GM12878 (cell line): ENCODE measurements around the gene TDRD15. TPM values are rescaled to one million over a fixed set of nuclear protein-coding genes. Genes with fewer than 3 reads are reported as not detected.

Source experiments
- ATAC-seq: fragments of 200-7000 bp; cut with Tn5 transposase; 3 replicates; pipeline ENCODE4 v1.9.1; 2020; ENCODE audit warnings: mild to moderate bottlenecking, moderate library complexity
- BruUV-seq: library from RNA; stranded (reverse); fragments of 400-500 nt; replicated peaks from 2 replicates; lab custom pipeline; 2021; lab: Mats Ljungman, UMichigan
- CTCF ChIA-PET: fragments of 300-600 bp; sonication (Branson Sonifier 250); formaldehyde crosslinking; extraction: SDS; loops from one replicate; lab custom pipeline; 2021; ENCODE audit warnings: inconsistent platforms; lab: Yijun Ruan, JAX
- POLR2A ChIA-PET: fragments of 350-600 bp; formaldehyde crosslinking; extraction: SDS; loops from one replicate; lab custom pipeline; 2021; ENCODE audit warnings: inconsistent platforms; lab: Charles Lee
- RAD21 ChIA-PET: fragments of 300-600 bp; sonication (Branson Sonifier 250); formaldehyde crosslinking; loops from one replicate; lab custom pipeline; 2023; ENCODE audit warnings: antibody characterized with exemption; ENCODE audit not compliant: unreplicated experiment; lab: Charles Lee
- SMC1A ChIA-PET: fragments of 300-600 bp; sonication (Branson Sonifier 250); formaldehyde crosslinking; loops from one replicate; lab custom pipeline; 2023; ENCODE audit not compliant: unreplicated experiment, uncharacterized antibody; lab: Charles Lee
- DNase-seq: peaks from one replicate; pipeline ENCODE4 v3.0.0-alpha.2; 2011; ENCODE audit warnings: low read depth, low spot score
- FAIRE-seq: peaks from 3 replicates; lab custom pipeline; 2011; peaks lifted over from hg19 to GRCh38; lab: Jason Lieb, UNC
- H2AFZ ChIP-seq: 2 replicates; pipeline ENCODE4 v1.6.0; 2011; ENCODE audit warnings: low read depth, low read length, control low read depth; ENCODE audit not compliant: control insufficient read depth
- H3K27ac ChIP-seq: 2 replicates; pipeline ENCODE4 v1.5.1; 2011; ENCODE audit warnings: control low read depth; ENCODE audit not compliant: control insufficient read depth, insufficient read depth
- H3K27me3 ChIP-seq, 2 experiments: replicated peaks in 1 of 2; 2 replicates each; pipeline versions ENCODE4 v1.6.0 to v1.6.1; 2011; ENCODE audit warnings: low read length in 1 of 2; ENCODE audit not compliant: control insufficient read depth in 2 of 2, insufficient read depth in 2 of 2
- H3K36me3 ChIP-seq, 2 experiments: 2 replicates each; pipeline ENCODE4 v1.5.1; 2011; ENCODE audit warnings: low read length in 1 of 2; ENCODE audit not compliant: control insufficient read depth in 2 of 2, insufficient read depth in 2 of 2
- H3K4me1 ChIP-seq: 2 replicates; pipeline ENCODE4 v1.6.1; 2011; ENCODE audit warnings: mild to moderate bottlenecking, low read length, moderate library complexity, mixed read lengths; ENCODE audit not compliant: control insufficient read depth, insufficient read depth
- H3K4me2 ChIP-seq: 2 replicates; pipeline ENCODE4 v1.6.0; 2011; ENCODE audit warnings: control low read depth; ENCODE audit not compliant: control insufficient read depth, insufficient read depth
- H3K4me3 ChIP-seq: fragments of 200-600 bp; sonication (generic); 2 replicates; pipeline ENCODE4 v1.5.1; 2016
- H3K79me2 ChIP-seq: 2 replicates; pipeline ENCODE4 v1.6.0; 2011; ENCODE audit warnings: low read length; ENCODE audit not compliant: control insufficient read depth, insufficient read depth
- H3K9ac ChIP-seq: 2 replicates; pipeline ENCODE4 v1.8.0; 2011; ENCODE audit warnings: low read length, control low read depth, mixed read lengths; ENCODE audit not compliant: control insufficient read depth, insufficient read depth
- H3K9me3 ChIP-seq: replicated peaks from 3 replicates; pipeline ENCODE4 v1.5.1; 2011; ENCODE audit warnings: mild to moderate bottlenecking, low read length; ENCODE audit not compliant: control insufficient read depth, insufficient read depth
- H4K20me1 ChIP-seq: 2 replicates; pipeline ENCODE4 v1.6.0; 2011; ENCODE audit not compliant: control insufficient read depth, insufficient read depth
- ATF2 ChIP-seq: IDR thresholded peaks from 2 replicates; pipeline ENCODE4 v1.6.1; 2012; ENCODE audit warnings: low read length, inconsistent platforms
- BRCA1 ChIP-seq: IDR thresholded peaks from 2 replicates; pipeline ENCODE4 v1.6.1; 2011; ENCODE audit warnings: low read depth, low read length, improper control_type of control experiment
- CHD2 ChIP-seq: IDR thresholded peaks from 2 replicates; pipeline ENCODE4 v1.6.1; 2011; ENCODE audit warnings: low read depth, low read length, improper control_type of control experiment, borderline replicate concordance
- CUX1 ChIP-seq: IDR thresholded peaks from 2 replicates; pipeline ENCODE4 v1.6.1; 2012; ENCODE audit warnings: improper control_type of control experiment, low read depth, low read length; ENCODE audit not compliant: insufficient replicate concordance
- JUND ChIP-seq: IDR thresholded peaks from 2 replicates; pipeline ENCODE4 v1.6.1; 2012; ENCODE audit warnings: low read depth, mild to moderate bottlenecking, low read length, improper control_type of control experiment, moderate library complexity
- SP1 ChIP-seq: IDR thresholded peaks from one replicate; pipeline ENCODE4 v1.6.1; 2011; ENCODE audit warnings: low read depth, low read length
- USF1 ChIP-seq: IDR thresholded peaks from 2 replicates; pipeline ENCODE4 v1.6.1; 2011; ENCODE audit warnings: borderline replicate concordance, low read depth, mild to moderate bottlenecking, moderate library complexity, mixed read lengths, low read length; ENCODE audit not compliant: insufficient read depth; ENCODE audit errors: extremely low read length
- WGBS: methylation state at CpG from one replicate; pipeline ENCODE4 v1.1.6; 2016; ENCODE audit warnings: low lambda C conversion rate; ENCODE audit not compliant: insufficient replicate concordance, insufficient coverage; ENCODE audit errors: missing lambda C conversion rate; 5-methylcytosine and 5-hydroxymethylcytosine counted together
- in situ Hi-C: fragments of 300-500 bp; cut with MboI; formaldehyde crosslinking; loops from 9 replicates; pipeline ENCODE4 v1.14.3; 2018; ENCODE audit warnings: mixed read lengths
- intact Hi-C: fragments of 100-400 bp; cut with micrococcal nuclease; formaldehyde crosslinking; loops from one replicate; pipeline ENCODE4 v1.14.2; 2022; ENCODE audit not compliant: unreplicated experiment
- polyA plus RNA-seq, 11 experiments: library from polyadenylated mRNA; depleted of rRNA in 4 of 11; unstranded in 6 of 11; stranded (reverse) in 5 of 11; fragments of >200 nt; fragmentation: Nextera tagmentation in 4 of 11; fragmentation: Illumina TruSeq in 1 of 11; extraction: Ambion mirVana in 4 of 11; extraction: Trizol in 1 of 11; gene quantifications; 1 replicate in 1 of 11; 2 replicates in 10 of 11; pipeline versions ENCODE4 v1.2.1 to v1.2.3, GENCODE V29; 2011 to 2016; ENCODE audit warnings: inconsistent platforms in 2 of 11, missing spikeins in 2 of 11, low read depth in 1 of 11
- total RNA-seq, 4 experiments: library from RNA; depleted of rRNA in 3 of 4; stranded (reverse); fragments of >200 nt in 3 of 4; fragmentation: Illumina TruSeq in 1 of 4; extraction: Trizol in 1 of 4; gene quantifications; 2 replicates each; pipeline versions ENCODE4 v1.2.1 to v1.2.3, GENCODE V29; 2013 to 2021
- TF ChIP-seq, protein P1 (sequence below): fragments of 450-650 bp; IDR thresholded peaks from 2 replicates; pipeline ENCODE4 v1.6.1; 2014; ENCODE audit warnings: mild to moderate bottlenecking
- TF ChIP-seq, protein P2 (sequence below): fragments of 450-650 bp; IDR thresholded peaks from 2 replicates; pipeline ENCODE4 v1.6.1; 2017; ENCODE audit warnings: low read depth, mild to moderate bottlenecking, moderate library complexity

TDRD15 gene
- total and polyA plus RNA-seq, 10 of the 15 experiments (the other 5 are each of a cell fraction or from before 2014, with no cell fraction given) = not detected

GRCh38 chr2:21162615-21162878, 38.8 kb downstream of the TDRD15 start (continued):
- TF ChIP-seq USF1 (no peak), ATF2 (no peak), SP1 (no peak), CUX1 (no peak)

DNA sequence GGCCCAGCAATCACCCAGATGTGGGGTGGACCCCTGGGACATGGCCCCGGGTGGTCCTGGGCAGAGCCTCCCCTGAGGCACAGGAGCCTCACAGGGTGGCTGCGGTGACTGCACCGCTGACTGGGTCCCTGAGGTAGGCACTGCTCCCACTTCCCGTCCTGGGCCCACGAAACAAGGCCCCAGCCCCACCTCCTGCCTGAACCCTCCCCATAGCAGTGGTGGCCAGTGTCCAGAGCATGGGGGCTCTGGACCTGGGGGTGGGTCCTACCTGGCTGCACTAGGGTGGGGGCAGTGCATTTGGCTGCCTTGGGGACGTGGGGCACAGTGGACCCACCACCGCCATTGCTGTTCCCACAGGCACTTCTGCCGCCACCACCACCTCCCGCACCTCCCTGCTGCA, 39.4 kb downstream of the TDRD15 start:
- Histone ChIP-seq H3K36me3 (no peaks in the 10 kb centered on the region), H3K27me3 (no peaks in the 10 kb centered on the region), H3K27ac (no peak overlapping the region), H3K4me3 (no peak overlapping the region), H4K20me1 (no peaks in the 10 kb centered on the region), H3K4me2 (no peak overlapping the region), H3K4me1 (no peaks in the 10 kb centered on the region), H3K9me3 (no peaks in the 10 kb centered on the region), H2AFZ (no peak overlapping the region), H3K9ac (no peak overlapping the region), H3K79me2 (no peaks in the 10 kb centered on the region)
- ChIA-PET SMC1A (no interaction called here), RAD21 (no interaction called here), CTCF (no interaction called here), POLR2A (no interaction called here)
- DNase-seq = no peak
- intact Hi-C loops = no loop called here
- FAIRE-seq = no peak
- no peak for ATAC-seq
- WGBS = 78% methylated on average over 5 of the region's 9 CpGs
- in situ Hi-C loops = no loop called here
- no TSS peak for BruUV-seq
- TF ChIP-seq, protein P1, sequence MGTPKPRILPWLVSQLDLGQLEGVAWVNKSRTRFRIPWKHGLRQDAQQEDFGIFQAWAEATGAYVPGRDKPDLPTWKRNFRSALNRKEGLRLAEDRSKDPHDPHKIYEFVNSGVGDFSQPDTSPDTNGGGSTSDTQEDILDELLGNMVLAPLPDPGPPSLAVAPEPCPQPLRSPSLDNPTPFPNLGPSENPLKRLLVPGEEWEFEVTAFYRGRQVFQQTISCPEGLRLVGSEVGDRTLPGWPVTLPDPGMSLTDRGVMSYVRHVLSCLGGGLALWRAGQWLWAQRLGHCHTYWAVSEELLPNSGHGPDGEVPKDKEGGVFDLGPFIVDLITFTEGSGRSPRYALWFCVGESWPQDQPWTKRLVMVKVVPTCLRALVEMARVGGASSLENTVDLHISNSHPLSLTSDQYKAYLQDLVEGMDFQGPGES = no peak
- TF ChIP-seq CHD2 = no peak
- TF ChIP-seq BRCA1 = no peak
- TF ChIP-seq, protein P2, sequence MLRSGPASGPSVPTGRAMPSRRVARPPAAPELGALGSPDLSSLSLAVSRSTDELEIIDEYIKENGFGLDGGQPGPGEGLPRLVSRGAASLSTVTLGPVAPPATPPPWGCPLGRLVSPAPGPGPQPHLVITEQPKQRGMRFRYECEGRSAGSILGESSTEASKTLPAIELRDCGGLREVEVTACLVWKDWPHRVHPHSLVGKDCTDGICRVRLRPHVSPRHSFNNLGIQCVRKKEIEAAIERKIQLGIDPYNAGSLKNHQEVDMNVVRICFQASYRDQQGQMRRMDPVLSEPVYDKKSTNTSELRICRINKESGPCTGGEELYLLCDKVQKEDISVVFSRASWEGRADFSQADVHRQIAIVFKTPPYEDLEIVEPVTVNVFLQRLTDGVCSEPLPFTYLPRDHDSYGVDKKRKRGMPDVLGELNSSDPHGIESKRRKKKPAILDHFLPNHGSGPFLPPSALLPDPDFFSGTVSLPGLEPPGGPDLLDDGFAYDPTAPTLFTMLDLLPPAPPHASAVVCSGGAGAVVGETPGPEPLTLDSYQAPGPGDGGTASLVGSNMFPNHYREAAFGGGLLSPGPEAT = no peak
- TF ChIP-seq JUND = no peak
